ENCODE data around the gene MRFAP1L1.

MRFAP1L1 gene

DNA sequence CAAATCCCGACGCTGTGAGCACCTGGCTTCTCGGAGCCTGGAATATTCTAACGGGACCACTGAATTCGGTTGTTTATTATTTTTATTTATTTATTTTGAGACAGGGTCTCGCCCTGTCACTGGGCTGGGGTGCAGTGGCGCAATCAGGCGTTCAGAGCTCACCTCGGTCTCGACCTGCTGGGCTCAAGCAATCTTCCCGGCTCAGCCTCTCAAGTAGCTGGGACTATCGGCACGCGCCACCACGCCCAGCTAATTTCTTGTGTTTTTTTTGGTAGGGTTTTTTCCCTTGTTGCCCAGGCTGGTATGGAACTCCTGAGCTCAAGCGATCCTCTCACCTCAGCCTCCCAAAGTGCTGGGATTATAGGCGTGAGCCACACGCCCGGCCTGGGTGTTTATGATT, 37.5 kb downstream of the MRFAP1L1 start:
- in situ Hi-C loops (cut with MboI; ENCODE audit: low pct_unique_long_range_greater_than_20kb, low sequenced_read_pairs, unreplicated experiment), result no loop called here
- no peak for DNase-seq (ENCODE audit: low spot score)
- TF ChIP-seq, protein P1, sequence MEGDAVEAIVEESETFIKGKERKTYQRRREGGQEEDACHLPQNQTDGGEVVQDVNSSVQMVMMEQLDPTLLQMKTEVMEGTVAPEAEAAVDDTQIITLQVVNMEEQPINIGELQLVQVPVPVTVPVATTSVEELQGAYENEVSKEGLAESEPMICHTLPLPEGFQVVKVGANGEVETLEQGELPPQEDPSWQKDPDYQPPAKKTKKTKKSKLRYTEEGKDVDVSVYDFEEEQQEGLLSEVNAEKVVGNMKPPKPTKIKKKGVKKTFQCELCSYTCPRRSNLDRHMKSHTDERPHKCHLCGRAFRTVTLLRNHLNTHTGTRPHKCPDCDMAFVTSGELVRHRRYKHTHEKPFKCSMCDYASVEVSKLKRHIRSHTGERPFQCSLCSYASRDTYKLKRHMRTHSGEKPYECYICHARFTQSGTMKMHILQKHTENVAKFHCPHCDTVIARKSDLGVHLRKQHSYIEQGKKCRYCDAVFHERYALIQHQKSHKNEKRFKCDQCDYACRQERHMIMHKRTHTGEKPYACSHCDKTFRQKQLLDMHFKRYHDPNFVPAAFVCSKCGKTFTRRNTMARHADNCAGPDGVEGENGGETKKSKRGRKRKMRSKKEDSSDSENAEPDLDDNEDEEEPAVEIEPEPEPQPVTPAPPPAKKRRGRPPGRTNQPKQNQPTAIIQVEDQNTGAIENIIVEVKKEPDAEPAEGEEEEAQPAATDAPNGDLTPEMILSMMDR (IDR thresholded peaks at IDR 0.05; ENCODE audit: extremely low read depth, insufficient read depth, missing control alignments), result no peak

- TF ChIP-seq, protein P1 (IDR thresholded peaks at IDR 0.05; ENCODE audit: extremely low read depth, insufficient read depth, missing control alignments), result no peak
- no peak for DNase-seq (ENCODE audit: low spot score)
- in situ Hi-C loops (cut with MboI; ENCODE audit: low pct_unique_long_range_greater_than_20kb, low sequenced_read_pairs, unreplicated experiment), result no loop called here
Measured at GRCh38 chr4:6671648-6672047, 38.0 kb downstream of the MRFAP1L1 start.

DNA sequence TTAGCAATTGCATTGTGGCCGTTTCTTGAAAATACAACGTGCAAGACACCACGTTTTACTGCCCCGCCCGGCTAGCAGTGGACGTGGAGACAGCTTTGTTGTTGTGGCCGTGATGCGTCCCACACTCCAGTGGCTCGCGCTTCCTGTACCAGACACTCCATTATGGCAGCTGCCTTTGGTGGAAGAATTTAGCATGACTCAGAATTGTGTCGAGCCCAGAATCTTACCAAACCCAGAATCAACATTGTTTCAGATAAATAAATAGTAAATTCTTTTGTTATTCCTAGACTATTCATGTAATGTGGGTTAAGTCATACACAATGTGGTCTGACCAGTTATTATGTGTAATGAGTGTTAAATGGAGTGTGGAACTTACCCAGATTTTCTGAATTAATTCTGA, 41.3 kb downstream of the MRFAP1L1 start:
- in situ Hi-C loops (cut with MboI; ENCODE audit: low pct_unique_long_range_greater_than_20kb, low sequenced_read_pairs, unreplicated experiment), result no loop called here
- DNase-seq (ENCODE audit: low spot score), result no peak
- TF ChIP-seq, protein P1 (IDR thresholded peaks at IDR 0.05; ENCODE audit: extremely low read depth, insufficient read depth, missing control alignments), result no peak

DNA sequence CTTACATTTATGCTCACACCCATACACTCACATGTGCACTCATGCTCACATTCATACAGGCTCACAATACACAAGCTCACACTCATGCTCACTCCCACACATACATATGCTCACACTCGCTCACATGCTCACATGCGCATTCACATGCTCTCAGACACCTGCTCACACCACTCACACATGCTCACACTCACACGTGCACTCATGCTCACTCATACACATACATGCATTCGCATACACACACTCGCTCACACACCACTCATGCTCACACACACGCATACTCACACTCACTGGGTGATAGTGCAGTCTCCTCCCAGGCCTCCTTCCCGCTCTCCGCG, 44.4 kb downstream of the MRFAP1L1 start:
- in situ Hi-C loops (cut with MboI; ENCODE audit: low pct_unique_long_range_greater_than_20kb, low sequenced_read_pairs, unreplicated experiment), result no loop called here
- DNase-seq (ENCODE audit: low spot score), result no peak
- TF ChIP-seq, protein P1 (IDR thresholded peaks at IDR 0.05; ENCODE audit: extremely low read depth, insufficient read depth, missing control alignments), result no peak

- TF ChIP-seq, protein P1 (IDR thresholded peaks at IDR 0.05; ENCODE audit: extremely low read depth, insufficient read depth, missing control alignments), result no peak
- DNase-seq (ENCODE audit: low spot score), result no peak
- in situ Hi-C loops (cut with MboI; ENCODE audit: low pct_unique_long_range_greater_than_20kb, low sequenced_read_pairs, unreplicated experiment), result no loop called here
Measured at GRCh38 chr4:6663596-6664393, 45.9 kb downstream of the MRFAP1L1 start.

- DNase-seq (ENCODE audit: low spot score), result no peak
- TF ChIP-seq, protein P1 (IDR thresholded peaks at IDR 0.05; ENCODE audit: extremely low read depth, insufficient read depth, missing control alignments), result no peak
- in situ Hi-C loops (cut with MboI; ENCODE audit: low pct_unique_long_range_greater_than_20kb, low sequenced_read_pairs, unreplicated experiment), result no loop called here
Measured at GRCh38 chr4:6662591-6662990, 47.1 kb downstream of the MRFAP1L1 start.
